G401.6 (cell line): ENCODE results near the gene ANKDD1A.

Experiments
- FAIRE-seq: peaks from 2 replicates; lab custom pipeline; 2012; peaks lifted over from hg19 to GRCh38; lab: Jason Lieb, UNC

Gene ANKDD1A

DNA sequence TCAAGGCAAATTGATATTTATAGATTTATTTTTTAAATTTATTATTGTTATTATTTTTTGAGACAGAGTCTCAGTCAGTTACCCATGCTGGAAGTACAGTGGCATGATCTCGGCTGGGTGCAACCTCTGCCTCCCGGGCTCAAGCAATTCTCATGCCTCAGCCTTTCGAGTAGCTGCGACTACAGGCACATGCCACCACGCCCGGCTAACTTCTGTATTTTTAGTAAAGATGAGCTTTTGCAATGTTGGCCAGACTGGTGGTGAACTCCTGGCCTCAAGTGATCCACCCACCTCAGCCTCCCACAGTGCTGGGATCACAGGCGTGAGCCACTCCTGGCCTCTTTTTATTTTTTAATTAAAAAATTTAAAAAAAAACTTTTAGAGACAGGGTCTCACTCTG is 59.0 kb downstream of the ANKDD1A start:
- FAIRE-seq, result no peak

DNA sequence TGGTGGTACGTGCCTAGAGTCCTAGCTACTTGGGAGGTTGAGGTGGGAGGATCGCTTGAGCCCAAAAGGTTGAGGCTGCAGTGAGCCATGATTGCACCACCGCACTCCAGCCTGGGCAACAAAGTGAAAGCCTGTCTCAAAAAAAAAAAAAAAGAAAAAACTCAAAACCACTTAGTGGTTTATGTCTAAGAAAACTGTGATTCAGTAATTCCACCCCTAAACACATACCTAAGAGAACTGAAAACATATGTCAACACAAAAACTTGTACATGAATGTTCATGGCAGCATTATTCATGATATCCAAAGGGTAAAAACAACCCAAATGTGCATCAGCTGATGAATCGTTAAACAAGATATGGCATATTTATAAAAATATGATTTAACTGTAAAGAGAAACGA is 63.7 kb downstream of the ANKDD1A start:
- no peak for FAIRE-seq

DNA sequence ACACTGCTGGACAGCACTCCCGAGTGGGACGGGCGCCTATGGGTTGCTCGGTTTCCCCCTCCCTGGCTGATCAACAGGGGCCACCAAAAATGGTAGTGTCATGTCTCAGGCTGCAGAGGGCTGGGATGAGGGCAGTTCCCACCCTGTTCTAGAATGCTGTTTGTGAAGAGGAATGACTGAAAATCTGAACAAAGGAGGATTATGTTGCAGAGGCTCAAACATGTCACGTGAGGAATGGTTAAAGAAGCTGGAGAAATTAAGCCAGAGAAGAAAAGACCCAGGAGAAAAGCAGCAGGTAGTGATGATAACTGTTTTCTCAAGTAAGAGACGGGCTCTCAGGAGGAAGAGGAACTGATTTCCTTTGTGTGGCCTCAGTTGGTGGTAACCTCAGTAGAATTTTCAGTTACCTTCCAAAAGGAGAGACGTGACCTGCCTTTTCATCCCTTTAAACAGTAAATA is 67.6 kb downstream of the ANKDD1A start:
- no peak for FAIRE-seq

DNA sequence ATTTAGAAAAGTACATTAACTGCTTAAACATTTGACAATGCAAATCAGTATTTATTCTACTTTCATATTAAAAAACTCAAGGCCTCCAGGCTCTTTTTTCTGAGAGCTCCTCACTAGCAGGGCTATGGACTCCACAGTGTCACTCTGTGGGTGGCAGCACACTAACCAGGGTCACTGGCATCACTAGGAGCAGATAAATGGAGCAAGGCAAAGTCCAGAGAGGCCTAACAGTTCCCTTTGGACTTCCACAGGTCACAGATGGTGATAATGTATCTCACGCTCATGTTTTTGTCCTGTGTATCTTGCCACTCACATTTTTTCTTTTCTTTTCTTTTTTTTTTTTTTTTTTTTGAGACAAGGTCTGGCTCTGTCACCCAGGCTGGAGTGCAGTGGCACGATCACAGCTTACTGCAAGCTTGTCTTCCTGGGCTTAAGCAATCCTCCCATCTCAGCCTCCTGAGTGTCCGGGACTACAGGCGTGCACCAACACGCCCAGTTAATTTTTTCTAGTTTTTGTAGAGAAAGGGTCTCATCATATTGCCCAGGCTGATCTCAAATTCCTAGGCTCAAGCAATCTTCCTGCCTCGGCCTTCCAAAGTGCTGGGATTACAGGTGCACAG is 70.2 kb downstream of the ANKDD1A start:
- no peak for FAIRE-seq

DNA sequence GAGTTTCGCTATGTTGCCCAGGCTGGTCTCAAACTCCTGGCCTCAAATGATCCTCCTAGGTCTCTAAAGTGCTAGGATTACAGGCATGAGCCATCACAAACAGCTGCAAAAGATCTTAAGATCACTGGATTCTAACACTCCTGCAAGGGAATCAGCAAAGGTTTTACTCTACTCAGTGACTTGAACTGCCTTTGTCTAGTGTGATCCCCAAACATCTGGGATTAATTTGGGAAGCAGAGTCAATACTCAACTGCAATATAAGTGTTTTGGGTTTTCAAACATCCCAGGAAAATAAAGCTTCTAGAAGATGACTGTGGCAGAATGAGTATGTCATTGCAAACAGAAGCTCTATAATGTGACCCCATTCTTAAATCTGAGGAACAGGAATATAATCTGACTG is 70.8 kb downstream of the ANKDD1A start:
- no peak for FAIRE-seq

DNA sequence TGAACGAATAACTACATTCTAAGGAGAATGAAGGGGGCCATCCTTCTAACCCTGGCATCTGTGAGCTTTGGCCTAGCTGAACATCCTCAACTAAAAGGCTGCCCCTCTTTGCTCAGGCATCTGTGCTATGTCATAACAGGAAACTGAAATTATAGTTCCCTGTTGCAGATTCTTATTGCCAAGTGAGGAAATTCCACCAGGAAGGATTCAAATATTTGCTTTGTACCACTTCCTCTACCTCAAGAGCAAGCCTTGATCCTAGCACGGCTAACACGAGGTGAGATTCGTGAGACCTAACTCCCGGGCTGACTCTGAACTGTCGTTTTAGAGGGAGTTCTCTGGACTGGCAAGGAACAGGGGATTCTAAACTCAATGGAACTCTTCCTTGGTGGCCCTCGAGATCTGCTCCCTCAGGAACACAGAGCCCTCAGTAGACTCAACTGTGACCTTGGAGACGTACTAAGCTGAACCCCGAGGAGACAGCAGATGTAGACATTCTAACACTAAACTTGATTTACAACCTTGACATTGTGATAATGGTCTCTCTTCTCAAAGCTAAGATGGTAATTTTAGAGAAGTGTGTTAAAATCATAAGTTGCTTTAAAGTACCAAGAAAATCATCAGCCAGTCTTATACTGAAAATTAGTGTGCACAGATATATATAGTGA is 73.8 kb downstream of the ANKDD1A start:
- FAIRE-seq, result no peak

DNA sequence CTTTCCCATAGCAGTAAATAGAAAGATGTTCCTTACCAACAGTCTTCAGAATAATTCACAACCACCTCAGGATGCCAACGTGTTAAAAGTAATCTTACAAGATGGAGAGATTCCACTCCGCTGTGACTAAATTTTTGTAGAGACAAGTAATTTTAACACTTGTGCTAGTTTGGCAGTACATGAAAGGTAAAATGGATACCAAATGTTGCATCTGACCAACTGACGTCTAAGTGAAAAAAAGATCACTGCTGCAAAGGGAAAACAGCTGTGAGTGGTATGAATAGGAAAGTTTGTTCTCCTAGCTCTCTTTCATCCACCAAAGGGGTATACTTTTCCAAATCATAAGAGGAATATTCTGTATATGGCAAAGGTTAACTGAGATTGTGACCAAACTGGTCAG is 75.4 kb downstream of the ANKDD1A start:
- no peak for FAIRE-seq

DNA sequence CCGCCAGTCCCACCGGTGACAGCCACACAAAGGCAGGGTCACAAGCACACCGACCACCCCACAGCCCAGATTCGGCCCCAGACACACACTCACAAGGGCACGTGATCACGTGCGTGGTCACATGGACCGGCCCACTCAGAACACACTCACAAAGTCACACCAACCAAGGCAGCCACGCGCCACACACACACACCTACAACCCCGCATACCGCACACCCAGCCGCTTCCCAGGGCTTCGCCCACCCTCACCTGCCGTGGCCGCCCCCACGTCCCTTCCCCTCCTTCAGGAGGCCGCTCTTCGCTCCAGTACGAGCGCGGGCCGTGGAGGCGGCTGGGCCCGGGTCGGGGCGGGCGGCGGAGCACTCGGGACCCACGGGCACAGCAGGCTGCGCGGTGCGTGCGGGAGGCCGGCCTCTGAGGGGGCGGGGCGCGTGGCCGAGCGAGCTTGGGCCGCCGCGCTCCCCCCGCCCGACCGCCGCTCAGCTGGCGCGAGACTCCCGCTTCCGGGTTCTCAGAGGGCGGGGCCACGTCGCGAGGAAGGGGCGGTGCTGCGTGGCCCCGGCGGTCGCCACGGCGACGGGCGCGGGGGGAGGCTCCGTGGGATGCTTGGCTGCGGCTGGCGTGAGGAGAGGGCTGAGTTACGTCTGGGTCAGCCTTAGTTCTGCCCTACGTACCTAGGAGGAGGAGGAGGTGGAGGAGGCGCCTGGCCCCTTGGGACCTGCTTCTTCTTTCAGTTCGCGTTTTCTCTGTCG is 77.9 kb downstream of the ANKDD1A start, which contains the start of gene SPG21:
Gene SPG21, minus strand, starts transcription at position 499 of the 752 bp plus-strand sequence. CDS start 6,345 bp downstream, outside the sequence.
- FAIRE-seq, result no peak

DNA sequence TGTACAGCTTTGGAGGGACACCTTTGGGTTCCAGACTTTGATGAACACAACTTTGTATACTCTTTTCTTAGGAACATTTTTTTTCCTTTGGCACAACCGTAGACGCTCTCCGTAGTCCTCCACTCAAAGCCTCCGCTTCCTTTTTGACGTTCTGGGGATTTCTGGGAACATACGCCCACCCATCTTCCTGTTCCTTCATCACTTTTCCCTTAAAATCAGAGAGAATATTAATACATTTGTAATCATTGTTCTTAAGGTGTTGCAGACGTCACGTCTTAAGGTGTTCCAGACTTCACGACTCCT is 78.4 kb downstream of the ANKDD1A start:
- FAIRE-seq, result no peak

DNA sequence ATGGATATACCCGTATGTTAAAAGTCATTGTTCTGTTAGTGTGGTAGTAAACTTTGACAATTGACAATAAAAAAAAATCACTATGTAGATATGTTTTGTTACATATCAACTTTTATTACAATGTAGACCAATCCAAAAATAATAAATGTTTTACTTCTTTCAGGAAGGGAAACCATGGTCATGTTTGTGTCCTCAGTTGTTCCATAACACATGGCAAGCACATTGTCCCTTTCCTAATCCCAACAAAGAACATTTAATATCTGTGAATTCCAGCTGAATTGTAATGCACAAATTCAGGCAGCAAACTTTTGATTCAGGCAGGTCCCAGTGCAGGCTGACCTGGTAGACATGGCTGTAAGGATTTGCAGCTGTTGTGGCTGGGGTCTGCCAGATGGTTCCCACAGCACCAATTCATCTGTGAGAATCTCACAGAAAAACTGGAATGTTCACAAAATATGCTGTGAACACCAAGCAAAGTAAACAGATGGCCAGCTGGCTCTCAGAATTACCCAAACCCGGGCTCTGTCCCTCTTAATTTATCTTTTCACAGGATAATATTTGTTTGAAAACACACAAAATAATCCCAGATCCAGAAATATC is 79.9 kb downstream of the ANKDD1A start:
- FAIRE-seq, result no peak

DNA sequence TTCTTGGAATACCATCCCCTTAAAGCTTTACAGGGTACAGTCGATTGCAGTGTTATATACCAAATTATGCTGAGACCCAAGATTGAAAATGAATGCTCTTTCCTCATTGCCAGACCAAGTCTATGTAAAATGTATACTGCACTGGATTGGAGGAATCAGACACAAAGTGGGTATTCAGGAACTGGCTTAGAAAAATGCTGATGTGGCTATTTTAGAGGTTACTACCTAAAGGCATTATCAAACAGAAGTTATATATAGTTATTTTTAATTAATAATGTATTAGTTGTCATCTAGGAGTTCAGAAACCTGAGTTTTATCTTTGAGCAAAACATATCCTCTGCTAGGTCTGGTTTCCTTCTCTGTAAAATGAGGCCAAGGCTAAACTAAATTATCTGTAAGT is 81.6 kb downstream of the ANKDD1A start:
- no peak for FAIRE-seq

DNA sequence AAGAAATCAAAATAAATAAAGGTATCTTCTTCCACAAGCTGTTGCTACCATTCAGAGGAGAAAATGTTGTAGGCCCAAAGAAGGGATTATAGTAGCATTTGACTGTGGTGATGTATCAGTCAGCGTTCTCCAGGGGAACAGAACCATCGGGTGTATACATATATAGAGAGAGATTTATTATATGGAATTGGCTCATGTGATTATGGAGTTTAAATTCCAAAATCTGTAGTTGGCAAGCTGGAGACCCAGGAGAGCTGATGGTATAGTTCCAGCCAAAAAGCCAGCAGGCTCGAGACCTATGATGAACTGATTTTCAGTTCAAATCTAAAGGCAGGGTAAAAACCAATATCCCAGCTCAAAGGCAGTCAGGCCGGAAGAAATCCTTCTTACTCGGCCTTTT is 85.4 kb downstream of the ANKDD1A start:
- no peak for FAIRE-seq

DNA sequence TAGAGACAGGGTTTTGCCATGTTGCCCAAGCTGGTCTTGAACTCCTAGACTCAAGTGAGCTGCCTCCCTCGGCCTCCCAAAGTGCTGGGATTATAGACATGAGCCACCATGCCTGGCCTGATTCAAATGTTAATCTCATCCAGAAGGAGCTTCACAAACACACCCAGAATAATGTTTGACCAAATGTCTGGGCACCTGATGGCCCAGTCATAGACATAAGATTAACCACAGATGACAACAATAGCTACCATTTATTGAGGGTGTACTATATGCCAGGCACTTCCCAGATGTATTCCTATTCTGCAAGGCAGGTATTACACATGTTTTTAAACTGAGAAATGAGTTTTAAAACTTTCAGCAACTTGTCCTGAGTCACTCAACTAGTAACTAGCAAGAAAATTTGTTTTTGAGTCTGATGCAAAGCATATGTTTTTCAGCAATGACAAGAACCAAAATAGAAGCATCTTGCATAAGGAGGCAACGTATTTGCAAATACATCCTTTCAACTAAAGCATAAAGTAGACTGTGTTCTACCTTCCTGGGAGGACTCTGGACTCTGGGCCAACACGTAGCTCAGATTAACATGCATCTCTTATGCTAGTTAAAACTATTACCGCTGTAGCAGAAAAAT is 86.2 kb downstream of the ANKDD1A start:
- no peak for FAIRE-seq

DNA sequence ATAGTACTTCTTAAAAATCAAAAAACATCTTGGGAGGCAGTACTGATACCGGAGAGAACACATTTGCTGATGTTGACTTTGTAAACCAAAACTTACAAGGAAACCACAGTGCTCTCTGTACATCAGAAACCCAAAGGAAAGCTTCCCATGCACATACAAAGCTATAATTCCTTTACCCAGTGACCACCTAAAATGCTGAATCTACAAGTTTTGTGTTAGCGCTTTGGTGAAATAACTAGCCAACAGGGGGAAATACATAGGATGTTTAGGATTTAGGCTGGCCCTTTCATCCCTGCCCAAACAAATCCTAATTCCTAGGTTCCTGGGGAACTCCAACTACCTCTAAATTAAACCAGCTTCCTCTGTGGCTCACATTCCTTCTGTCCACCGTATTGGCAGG is 93.3 kb downstream of the ANKDD1A start:
- no peak for FAIRE-seq

DNA sequence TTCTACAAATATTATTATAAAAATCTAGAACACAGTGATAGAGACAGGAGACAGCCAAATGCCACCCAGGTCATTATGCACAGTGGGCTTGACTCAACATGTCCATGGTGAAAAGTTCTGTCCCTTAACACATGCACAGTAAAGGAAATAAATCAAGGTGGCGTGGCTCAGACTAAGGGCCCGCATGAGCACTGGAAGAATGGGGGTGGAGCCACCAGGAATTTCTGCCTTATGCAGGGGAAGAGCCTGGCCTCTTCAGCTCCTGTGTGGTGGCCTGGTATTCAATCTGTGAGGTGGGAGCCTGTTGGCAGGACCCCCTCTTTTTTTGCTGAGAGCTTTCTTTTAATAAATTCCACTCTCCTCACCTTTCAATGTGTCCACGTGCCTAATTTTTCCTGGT is 95.2 kb downstream of the ANKDD1A start:
- no peak for FAIRE-seq
